HG02642 (cell line): ENCODE results near the gene KCNA3.

Experiments used
- ATAC-seq: cut with Tn5 transposase; IDR thresholded peaks from one replicate; pipeline ENCODE4 v1.9.1; 2021; ENCODE audit warnings: mild to moderate bottlenecking; ENCODE audit not compliant: unreplicated experiment, poor library complexity

KCNA3 gene

DNA sequence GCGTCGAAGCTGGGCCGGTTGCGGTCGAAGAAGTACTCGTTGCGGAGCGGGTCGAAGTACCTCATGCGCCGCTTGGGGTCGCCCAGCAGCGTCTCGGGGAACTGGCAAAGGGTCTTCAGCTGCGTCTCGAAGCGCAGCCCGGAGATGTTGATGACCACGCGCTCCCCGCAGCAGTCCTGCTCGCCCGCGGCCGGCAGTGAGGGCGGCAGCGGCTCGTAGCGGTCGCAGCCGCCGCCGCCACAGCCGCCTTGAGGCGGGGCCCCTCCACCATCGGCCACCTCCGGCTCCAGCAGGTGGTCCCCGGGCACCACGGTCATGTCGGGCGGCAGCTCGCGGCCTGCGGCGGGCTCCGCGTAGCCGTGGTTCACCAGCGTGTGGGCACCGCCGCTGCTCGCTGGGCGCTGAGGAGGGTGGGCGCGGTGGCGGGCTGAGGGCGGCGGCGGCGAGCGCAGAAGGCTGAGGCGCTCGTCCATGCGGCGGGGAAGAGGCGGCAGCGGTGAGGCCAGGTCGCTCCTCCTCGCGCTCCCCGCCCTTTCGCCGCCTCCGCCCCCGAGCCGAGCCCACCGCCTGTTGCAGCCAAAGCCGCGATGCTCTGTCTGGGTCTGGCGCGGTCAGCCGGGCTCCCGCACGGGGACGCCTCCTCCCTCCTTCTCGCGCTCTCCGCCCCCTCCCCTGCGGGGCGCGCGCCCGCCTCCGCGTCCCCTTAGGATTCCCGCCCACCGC, at the start of gene KCNA3:
TSS of gene KCNA3 (minus strand) at position 604 of the 723 bp plus-strand sequence. CDS start at position 473, 131 bp downstream.
- peak; percentile 55 for ATAC-seq

DNA sequence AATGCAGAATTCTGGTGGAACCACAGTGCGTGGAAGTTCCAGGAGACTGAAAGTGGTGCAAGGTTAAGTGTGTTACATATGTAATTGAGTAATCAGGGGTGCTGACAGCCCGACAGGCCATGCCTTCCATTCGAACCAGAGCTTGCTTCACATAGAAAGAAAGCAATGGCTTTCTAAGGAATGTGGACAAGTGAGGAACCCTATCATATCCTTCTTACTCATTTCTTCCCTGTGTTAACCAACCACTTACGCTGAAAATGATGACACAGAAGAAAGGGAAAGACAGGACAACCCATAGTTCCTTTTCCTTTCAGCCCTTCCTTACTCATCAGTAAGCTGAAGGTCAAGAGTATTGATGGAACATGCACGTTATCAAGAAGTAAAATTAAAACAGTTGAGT, 48.1 kb upstream of the KCNA3 start:
- no peak for ATAC-seq

- ATAC-seq = no peak
These were observed 45.2 kb upstream of the KCNA3 start for GRCh38 chr1:110719908-110720307.

DNA sequence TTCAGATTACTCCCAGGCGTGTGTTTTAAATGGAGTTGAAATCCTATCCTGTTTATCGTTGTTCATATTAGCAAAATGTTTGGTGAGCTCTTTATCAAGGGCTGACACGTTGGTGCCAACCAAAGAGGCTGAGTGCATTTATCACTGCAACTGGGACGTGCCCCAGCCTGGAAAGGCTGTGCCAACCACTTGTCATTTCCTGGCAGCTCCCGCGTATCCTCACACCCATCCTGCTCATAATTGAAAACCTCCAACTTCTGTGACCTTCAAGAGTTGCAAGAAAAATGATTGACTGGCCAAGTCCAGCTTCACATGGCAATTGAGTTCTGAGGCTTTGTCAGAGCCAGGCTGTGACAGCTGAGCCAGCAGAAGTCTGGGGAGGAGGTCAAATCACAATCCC, 43.7 kb upstream of the KCNA3 start:
- no peak for ATAC-seq

- no peak for ATAC-seq
These were observed 42.4 kb upstream of the KCNA3 start for GRCh38 chr1:110717179-110717578.

DNA sequence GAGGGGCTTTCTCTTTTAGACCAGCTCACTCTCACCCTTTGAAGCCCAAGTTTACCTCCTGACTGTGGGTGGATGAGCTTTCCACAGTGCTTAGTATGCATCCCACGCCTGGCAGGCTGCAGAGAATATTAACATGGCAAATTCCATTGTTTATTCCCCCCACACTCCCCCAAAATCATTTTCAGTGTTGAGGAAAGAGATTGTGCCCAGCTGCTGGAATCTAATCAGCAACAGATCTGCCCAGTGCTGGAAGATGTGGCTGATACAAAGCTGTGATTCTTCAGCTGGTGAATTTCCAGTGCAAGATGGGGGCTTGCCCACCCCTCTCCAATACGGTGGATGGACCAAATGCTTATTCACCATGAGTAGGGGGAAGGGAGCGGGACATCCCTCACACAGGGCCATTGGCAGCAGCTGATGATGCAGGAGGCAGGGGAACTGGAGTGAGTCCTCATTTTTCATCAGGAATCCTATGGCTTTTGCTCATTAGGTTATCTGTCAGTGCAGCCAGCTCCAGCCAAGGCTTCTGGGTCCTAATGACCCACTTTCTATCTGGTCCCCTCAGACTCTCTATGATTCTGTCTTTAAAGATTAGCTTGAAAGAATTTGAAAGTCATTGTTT, 39.7 kb upstream of the KCNA3 start:
- no peak for ATAC-seq

- no peak for ATAC-seq
These were observed 38.5 kb upstream of the KCNA3 start for GRCh38 chr1:110713221-110713620.

DNA sequence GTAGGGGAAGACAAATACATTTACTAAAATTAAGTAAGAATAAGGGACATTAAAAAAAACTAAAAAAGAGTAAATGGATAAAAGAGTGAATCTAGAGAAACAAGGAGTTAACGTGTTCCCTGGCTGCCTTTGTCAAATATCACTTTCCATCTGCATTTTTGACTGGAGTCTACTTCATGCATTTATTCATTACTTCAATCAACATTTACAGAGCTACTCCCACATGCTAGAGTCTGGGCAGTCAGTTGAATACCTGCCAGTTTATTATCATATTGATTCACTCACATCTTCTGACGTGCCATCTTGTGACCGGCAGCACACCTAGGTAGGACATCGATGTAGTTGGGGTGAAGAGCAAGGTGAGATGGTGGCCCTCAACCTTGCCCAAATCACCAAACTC, 35.6 kb upstream of the KCNA3 start:
- no peak for ATAC-seq

DNA sequence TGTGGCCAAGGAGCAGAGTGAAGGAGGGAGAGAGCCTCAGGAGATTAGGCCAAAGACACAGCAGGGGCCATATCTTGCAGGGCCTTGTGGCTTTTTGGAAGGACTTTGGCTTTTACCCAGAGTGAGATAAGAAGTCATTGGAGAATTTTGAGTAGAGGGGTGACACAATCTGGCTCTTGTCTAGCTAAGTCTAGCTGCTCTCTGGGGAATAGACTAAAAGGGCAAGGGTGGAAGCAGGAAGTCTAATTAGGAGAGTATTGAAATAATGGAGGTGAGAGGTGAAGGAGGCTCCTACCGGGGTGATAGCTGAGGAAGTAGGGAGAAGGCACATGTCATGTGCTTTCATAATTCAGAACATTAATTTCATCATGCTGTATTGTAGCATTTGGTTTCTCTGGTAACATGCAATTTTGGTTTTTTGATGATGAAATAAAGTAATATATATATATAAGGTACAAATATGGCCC, 34.3 kb upstream of the KCNA3 start:
- no peak for ATAC-seq

DNA sequence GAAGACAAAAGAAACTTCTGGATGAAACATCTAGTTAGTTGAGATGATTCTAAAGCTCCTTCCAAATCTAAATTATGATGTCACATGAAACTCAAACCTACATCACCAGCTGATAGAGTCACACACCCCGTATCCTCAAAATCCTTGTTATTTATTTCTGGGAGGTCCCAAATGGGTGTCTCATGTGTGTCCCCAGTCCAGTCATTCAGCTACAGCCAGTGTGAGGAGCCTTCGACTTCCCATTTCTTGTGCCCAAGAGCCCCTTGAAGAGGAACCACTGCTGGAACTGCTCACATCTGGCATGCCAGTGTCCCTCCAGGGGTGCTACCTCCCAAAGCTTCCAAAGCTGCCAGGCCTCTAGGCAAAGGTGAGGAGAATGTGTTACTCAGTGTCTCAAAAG, 32.5 kb upstream of the KCNA3 start:
- no peak for ATAC-seq

DNA sequence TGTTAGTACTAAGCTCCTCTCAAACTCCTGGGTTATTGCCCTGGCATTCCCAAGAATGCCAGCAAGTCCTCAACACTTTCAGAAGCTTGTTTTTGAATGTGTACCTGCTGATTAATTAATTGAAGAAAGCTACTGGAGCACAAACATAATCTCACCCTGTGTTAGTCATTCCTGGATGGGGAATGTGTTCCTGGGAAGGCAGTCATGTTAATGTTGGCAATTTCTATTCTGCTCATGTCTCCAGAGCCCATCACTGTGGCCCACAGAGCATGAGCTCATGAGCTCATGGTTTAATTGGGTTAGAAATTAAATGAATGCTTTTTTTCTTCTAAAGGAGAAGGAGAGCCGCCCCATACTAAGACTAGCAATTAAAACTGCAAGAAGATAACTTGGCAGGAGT, 31.9 kb upstream of the KCNA3 start:
- no peak for ATAC-seq

- ATAC-seq = no peak
These were observed 27.5 kb upstream of the KCNA3 start for GRCh38 chr1:110702260-110702659.

DNA sequence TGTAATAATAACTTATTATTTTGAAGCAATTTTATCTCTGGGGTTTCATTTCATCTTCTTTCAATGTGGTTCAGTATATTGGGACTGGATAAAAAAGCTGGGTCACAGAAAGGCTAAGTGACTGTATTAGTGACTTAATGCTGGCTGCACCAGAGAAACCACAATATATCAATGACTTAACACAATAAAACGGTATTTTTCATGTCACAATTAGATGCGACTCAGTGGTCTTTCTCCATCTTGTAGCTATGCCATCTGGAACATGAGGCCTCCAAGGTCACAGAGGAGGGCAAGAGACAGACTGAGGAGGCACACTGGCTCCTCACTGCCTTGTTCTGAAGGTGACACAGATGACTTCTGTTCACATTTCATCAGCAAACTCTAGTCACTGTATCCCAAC, 26.0 kb upstream of the KCNA3 start:
- no peak for ATAC-seq

GRCh38 chr1:110697606-110698005, 22.9 kb upstream of the KCNA3 start:
- no peak for ATAC-seq

GRCh38 chr1:110696818-110697217, 22.1 kb upstream of the KCNA3 start:
- ATAC-seq = no peak

GRCh38 chr1:110690709-110691365, 16.1 kb upstream of the KCNA3 start:
- ATAC-seq = no peak

DNA sequence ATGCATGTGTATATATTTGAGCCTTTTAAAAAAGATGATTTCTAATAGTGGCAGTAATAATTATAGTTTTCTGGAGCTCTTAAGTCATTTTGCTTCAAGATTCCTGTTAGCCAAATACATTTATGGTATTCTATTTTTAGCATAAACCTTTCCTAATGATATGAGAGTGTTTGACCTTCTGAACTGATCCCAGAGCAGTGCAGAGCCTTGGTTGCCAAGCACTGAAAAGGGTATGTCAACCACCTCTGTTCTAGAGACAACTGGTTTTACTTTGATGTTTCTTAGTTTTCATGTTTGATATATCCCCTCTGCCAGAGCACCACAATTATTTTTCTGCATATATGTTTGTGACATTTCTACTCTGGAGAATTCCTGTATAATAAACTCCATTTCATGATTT, 15.1 kb upstream of the KCNA3 start:
- ATAC-seq = no peak

- no peak for ATAC-seq
These were observed 13.8 kb upstream of the KCNA3 start for GRCh38 chr1:110688514-110688913.

DNA sequence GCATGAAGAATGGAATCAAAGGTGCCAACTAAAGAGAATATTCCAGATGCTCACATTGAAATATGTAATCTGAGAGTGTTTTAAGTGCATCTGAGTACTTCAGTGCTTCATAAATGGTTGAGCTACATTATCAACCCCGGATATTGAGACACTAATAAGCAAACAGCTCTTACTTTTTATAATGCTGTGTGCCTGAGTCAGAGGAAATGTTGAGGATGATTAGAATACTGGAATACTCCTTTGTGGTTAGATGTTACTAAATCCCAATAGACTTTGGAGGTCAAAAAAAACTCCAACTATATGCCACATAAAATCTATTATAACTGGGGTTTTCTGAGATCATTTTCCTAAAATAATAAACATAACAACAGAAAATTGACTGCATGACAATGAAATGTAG, 12.5 kb upstream of the KCNA3 start:
- no peak for ATAC-seq

DNA sequence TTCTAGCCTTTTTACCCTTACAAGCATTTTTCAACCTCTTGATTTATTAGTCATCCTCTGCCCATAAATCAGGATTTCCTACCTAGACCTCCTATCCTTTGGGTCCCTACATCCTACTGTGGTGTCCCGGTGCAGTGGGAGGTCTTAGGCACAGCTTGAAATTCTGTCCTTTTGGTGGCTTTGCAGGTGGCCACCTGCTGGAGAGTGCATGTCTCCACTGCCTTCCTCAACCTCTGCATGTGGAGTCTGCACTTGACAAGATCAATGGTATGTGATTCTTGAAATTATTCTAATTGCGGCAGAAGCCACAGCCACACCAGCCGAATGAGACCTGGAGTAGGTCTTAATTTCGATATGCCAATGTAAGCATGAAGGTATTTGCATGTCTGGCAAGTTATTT, 11.4 kb upstream of the KCNA3 start:
- no peak for ATAC-seq

GRCh38 chr1:110684491-110684890, 9.8 kb upstream of the KCNA3 start:
- no peak for ATAC-seq

DNA sequence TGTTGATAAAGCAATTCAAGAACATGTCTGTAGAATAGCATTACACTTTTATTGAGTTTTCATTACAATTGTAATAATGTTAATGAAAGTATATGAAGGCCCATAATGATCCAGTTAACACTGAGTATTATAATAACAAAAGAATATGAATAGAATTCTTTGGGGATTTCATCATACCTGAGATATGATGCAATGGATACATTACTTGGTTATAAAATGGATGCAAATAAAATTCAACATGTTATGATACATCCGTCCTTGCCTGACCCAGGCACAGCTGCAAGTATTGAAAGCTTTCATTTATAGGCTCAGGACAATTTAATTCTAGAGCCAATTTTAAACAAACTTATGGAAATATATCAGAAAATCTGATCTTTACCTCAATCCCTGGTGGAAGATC, 8.2 kb upstream of the KCNA3 start:
- no peak for ATAC-seq
